Neural cell (in vitro differentiated cells): Measurements from ENCODE around the gene RAP1GAP2.
A peak's percentile ranks its signal among the peaks of the same experiment; 100 is the strongest.

Source experiments
- EP300 ChIP-seq: fragments of 450-650 bp; conservative IDR thresholded peaks from 2 replicates; pipeline ENCODE4 v1.6.1; 2014; ENCODE audit warnings: antibody characterized with exemption, mild to moderate bottlenecking, moderate library complexity; ENCODE audit not compliant: poor library complexity, severe bottlenecking
- MXI1 ChIP-seq: fragments of 450-650 bp; conservative IDR thresholded peaks from 2 replicates; pipeline ENCODE4 v1.6.1; 2014; ENCODE audit warnings: antibody characterized with exemption, mild to moderate bottlenecking; ENCODE audit not compliant: poor library complexity, severe bottlenecking
- POLR2AphosphoS5 ChIP-seq: IDR thresholded peaks from 2 replicates; pipeline ENCODE4 v1.6.1; 2012
- RAD21 ChIP-seq: fragments of 450-650 bp; conservative IDR thresholded peaks from 2 replicates; pipeline ENCODE4 v1.6.1; 2014; ENCODE audit warnings: antibody characterized with exemption, mild to moderate bottlenecking, moderate library complexity
- SMC3 ChIP-seq: fragments of 450-650 bp; conservative IDR thresholded peaks from 2 replicates; pipeline ENCODE4 v1.6.1; 2014; ENCODE audit warnings: antibody characterized with exemption, mild to moderate bottlenecking, moderate library complexity; ENCODE audit not compliant: poor library complexity
- TAF1 ChIP-seq: IDR thresholded peaks from 2 replicates; pipeline ENCODE4 v1.6.1; 2012; ENCODE audit warnings: low read depth
- TF ChIP-seq, protein P1 (sequence below): fragments of 450-650 bp; IDR thresholded peaks from 2 replicates; pipeline ENCODE4 v1.5.1; 2014; ENCODE audit warnings: antibody characterized with exemption, mild to moderate bottlenecking, moderate library complexity; ENCODE audit not compliant: poor library complexity, severe bottlenecking
- TF ChIP-seq, protein P2 (sequence below): IDR thresholded peaks from 2 replicates; pipeline ENCODE4 v1.6.1; 2012; ENCODE audit warnings: borderline replicate concordance

DNA sequence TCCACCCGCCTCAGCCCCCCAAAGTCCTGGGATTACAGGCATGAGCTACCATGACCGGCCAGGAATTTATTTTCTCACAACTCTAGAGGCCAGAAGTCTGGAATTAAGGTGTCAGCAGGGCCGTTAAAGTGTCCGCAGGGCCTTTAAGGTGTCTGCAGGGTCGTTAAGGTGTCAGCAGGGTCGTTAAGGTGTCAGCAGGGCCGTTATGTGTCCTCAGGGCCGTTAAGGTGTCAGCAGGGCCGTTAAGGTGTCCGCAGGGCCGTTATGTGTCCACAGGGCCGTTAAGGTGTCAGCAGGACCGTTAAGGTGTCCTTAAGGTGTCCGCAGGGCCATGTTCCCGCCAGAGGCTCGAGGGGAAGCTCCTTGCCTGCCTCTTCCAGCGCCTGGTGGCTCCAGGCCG, 125.2 kb downstream of the RAP1GAP2 start:
- TF ChIP-seq, protein P1, sequence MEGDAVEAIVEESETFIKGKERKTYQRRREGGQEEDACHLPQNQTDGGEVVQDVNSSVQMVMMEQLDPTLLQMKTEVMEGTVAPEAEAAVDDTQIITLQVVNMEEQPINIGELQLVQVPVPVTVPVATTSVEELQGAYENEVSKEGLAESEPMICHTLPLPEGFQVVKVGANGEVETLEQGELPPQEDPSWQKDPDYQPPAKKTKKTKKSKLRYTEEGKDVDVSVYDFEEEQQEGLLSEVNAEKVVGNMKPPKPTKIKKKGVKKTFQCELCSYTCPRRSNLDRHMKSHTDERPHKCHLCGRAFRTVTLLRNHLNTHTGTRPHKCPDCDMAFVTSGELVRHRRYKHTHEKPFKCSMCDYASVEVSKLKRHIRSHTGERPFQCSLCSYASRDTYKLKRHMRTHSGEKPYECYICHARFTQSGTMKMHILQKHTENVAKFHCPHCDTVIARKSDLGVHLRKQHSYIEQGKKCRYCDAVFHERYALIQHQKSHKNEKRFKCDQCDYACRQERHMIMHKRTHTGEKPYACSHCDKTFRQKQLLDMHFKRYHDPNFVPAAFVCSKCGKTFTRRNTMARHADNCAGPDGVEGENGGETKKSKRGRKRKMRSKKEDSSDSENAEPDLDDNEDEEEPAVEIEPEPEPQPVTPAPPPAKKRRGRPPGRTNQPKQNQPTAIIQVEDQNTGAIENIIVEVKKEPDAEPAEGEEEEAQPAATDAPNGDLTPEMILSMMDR, result no peak
- TF ChIP-seq RAD21 (no peak), MXI1 (no peak), POLR2AphosphoS5 (no peak), TAF1 (no peak), EP300 (peak; percentile 38), SMC3 (no peak)
- TF ChIP-seq, protein P2, sequence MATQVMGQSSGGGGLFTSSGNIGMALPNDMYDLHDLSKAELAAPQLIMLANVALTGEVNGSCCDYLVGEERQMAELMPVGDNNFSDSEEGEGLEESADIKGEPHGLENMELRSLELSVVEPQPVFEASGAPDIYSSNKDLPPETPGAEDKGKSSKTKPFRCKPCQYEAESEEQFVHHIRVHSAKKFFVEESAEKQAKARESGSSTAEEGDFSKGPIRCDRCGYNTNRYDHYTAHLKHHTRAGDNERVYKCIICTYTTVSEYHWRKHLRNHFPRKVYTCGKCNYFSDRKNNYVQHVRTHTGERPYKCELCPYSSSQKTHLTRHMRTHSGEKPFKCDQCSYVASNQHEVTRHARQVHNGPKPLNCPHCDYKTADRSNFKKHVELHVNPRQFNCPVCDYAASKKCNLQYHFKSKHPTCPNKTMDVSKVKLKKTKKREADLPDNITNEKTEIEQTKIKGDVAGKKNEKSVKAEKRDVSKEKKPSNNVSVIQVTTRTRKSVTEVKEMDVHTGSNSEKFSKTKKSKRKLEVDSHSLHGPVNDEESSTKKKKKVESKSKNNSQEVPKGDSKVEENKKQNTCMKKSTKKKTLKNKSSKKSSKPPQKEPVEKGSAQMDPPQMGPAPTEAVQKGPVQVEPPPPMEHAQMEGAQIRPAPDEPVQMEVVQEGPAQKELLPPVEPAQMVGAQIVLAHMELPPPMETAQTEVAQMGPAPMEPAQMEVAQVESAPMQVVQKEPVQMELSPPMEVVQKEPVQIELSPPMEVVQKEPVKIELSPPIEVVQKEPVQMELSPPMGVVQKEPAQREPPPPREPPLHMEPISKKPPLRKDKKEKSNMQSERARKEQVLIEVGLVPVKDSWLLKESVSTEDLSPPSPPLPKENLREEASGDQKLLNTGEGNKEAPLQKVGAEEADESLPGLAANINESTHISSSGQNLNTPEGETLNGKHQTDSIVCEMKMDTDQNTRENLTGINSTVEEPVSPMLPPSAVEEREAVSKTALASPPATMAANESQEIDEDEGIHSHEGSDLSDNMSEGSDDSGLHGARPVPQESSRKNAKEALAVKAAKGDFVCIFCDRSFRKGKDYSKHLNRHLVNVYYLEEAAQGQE, result no peak
